Mucosa of gallbladder (tissue), 1 donor: Measurements from ENCODE around the gene VKORC1L1. TPM values are rescaled to one million over a fixed set of nuclear protein-coding genes. Genes with fewer than 3 reads are reported as not detected.
"Not testable (repeated sequence)": the region's sequence is repeated elsewhere in the genome, so short reads cannot be mapped to it uniquely, and the experiment has no call there.

ENCODE experiments used
- DNase-seq: peaks from one replicate; pipeline ENCODE4 v3.0.0-alpha.2; 2020; ENCODE audit warnings: low spot score
- total RNA-seq: library from RNA; stranded (reverse); gene quantifications from one replicate; pipeline ENCODE4 v1.2.1, GENCODE V29; 2021
- donor health status: DM: no; HTN: no; CAD: no.

Gene VKORC1L1
- total RNA-seq, 1 donor from 2014 or later, result 19.6 TPM

DNA sequence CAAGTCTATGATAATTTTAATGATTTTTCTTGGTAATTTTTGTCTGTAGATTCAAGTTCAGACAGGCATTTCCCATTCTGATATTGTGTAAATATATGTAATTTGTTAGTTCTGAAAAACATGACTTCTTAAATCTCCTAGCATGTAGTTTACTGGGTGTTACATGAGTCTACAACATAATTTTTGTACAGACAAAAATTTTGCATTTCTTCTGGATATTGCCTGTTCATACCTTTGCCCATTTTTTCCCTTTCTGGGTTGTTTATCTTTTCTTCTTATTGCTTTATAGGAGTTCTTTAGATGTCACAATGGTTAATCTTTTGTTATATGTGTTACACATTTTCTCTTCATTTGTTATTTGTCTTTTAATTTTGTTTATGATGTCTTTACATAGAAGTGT, 12.1 kb downstream of the VKORC1L1 start:
- DNase-seq, result not testable (repeated sequence)

DNA sequence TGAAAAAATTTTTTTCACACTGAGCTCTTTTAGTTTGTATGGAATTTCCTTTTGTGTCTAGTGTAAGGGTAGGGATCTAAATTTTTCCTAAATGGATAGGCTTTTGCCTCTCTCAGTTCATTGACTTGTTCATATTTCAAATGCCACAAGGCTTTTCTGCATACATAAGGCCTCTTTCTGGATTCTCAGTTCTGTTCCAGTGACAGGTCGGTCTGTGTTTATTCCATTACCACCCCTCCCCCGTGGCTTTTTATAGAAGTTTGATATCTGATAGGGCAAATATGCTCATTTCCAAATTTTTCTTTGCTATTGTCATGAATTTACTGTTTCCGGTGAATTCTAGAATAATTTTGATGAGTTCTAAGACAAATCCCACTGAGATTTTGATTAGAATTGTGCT, 12.7 kb downstream of the VKORC1L1 start:
- not testable (repeated sequence) for DNase-seq

DNA sequence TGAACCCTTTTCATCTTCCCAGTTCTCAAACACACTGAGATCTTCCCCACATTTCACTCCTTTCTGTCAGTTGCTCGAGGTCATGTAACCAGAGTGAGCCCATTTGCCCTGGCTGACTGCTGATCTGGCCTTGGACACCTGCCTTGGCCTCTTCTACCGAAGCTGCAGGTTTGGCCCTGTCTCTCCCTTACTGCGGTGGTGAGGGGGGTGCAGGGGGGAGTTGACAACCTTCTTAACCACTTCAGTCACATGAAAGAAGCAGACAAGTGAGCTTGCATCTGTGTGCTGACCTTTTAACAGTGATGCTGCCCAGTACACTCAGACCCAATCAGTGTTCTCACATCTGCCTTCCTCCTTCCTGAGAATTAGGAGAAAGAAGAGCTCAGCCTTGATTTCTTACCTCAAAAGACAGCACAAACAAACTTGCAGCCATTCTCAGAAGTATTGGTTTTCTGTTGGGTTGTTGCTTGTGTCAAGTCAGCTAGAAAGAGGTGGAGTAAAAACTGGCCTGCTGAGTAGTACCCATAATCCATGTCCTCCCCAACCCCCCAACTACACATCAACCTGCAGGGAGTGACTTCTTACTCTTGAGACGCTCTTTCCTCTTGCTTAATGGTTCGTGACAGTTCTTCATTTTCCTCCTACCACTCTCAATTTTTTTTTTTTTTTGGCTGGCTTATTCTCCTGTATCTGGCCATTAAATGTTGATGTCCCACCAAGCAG, 15.7 kb downstream of the VKORC1L1 start:
- not testable (repeated sequence) for DNase-seq

DNA sequence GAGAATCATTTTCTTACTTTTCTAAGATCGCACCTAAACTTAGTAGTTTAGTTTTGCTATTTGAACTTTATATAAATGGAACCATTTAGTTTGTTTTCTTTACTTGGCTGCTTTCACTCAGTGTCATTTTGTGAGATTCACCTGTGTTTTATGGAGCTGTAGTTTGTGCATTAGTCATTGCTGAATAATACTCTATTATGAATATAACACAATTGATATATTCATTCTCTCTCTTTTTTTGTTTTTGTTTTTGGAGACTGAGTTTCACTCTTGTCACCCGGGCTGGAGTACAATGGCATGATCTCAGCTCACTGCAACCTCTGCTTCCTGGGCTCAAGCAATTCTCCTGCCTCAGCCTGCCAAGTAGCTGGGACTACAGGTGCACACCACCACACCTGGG, 16.8 kb downstream of the VKORC1L1 start:
- DNase-seq, result not testable (repeated sequence)

DNA sequence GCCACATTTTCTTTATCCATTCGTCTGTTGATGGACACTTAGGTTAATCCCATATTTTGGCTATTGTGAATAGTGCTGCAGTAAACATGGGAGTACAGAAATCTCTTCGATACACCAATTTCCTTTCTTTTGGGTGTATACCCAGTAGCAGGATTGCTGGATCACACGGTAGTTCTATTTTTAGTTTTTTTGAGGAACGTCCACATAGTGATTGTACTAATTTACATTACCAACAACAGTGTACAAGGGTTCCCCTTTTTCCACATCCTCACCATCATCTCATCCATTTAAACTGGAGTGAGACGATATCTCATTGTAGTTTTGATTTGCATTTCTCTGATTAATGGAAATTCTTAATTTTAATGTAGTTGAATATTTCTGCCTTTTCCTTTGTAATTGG, 19.3 kb downstream of the VKORC1L1 start:
- no peak for DNase-seq

DNA sequence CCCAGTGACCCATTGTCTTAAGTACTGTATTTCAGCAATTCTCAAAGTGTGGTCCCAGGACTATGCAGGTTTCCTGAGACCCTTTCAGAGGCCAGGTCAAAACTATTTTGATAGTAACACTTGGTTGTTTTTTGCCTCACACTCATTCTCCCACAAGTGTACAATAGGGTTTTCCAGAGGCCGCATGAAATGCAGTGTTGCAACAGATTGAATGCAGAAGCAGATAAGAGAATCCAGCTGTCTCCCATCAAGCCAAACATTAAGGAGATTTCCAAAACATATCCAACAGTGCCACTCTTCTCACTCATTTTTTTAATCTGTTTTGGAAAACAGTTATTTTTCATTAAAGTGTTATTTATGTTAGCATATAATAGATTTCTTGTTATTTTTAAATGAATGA, 20.0 kb downstream of the VKORC1L1 start:
- no peak for DNase-seq

DNA sequence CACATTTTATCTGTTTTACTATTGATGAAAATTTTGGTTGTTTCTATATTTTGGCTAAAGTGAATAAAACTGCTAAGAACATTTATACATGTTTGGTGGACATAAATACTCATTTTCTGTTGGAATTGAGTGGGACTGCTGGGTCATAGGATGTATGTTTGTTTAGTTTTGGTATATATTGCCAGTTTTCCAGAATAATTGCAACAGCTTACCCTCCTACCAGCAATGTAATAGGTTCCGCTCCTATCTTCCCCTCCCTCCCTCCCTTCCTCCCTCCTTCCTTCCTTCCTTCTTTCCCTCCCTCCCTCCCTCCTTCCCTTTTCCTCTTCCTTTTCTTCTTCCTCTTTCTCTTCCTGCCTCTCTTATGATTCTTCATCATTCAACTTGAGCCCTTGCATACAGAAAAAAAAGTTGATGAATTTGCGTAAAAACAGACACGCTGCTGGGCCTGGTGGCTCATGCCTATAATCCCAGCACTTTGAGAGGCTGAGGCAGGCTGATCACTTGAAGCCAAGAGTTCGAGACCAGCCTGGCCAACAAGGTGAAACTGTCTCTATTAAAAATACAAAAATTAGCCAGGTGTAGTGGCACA, 23.5 kb downstream of the VKORC1L1 start:
- no peak for DNase-seq

DNA sequence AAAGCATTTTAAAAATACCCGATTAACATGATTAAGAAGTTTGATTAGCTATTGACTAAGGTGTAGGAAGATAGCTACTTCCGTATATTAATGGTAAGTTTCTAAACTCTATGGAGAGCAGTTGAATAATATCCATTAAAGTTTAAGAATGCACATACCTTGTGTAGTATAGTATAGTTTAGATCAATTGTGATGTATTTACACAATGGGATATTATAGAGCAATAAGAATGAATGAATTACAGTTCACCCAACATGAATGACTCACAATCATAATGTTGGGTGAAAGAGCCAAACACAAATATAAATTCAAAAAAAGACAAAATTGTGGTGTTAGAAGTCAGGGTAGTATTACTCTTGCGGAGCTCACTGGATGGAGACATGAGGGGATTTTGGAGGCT, 24.4 kb downstream of the VKORC1L1 start:
- not testable (repeated sequence) for DNase-seq

DNA sequence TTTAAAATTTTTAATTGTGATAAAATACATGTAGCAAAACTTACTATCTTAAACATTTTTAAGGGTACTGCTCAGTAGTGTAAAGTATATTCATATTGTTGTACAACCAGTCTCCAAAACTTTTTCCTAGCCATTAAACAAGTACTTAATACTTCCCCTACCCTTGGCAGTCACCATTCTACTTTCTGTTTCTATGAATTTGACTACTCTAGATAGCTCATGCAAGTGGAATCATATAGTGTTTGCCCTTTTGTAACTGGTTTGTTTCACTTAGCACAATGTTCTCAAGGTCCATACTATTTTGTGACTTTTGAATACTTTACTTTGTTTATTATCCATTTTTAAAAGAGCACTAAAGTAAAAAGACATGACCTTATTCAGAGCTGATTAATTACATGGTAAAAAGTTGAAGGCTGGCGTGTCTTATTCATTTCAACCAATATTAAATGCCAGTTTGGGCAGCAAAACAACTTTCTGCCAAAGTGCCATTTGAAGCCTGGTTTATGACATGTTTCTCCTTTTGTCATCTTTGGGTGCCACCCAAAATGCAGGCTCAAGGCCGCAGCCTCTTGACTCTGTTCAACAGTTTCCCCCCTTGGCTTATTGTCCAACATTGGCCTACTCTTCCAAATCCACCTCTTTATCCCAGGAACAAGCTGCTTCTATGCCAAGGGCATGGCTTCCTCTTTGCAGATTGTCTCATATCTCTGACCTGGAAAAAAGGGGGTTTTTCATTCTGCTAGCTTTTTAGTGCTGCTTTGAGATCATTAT, 26.0 kb downstream of the VKORC1L1 start:
- not testable (repeated sequence) for DNase-seq

DNA sequence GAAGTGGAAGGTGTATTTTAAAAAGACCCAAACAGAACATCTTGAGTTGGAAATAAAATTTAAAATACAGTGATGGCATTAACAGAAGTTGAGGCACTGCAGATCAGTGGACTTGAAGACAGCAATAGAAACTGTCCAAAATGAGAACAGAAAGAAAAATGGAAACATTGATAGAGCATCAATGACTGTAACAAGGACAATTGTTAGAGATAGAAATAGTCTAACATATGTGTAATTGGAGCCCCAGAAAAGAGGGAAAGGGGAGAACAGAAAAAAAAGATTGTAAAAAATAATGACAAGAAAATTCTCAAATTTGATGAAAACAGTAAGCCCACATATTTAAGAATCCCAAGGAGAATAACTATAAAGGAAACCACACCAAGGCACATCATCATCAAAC, 29.4 kb downstream of the VKORC1L1 start:
- DNase-seq, result no peak

DNA sequence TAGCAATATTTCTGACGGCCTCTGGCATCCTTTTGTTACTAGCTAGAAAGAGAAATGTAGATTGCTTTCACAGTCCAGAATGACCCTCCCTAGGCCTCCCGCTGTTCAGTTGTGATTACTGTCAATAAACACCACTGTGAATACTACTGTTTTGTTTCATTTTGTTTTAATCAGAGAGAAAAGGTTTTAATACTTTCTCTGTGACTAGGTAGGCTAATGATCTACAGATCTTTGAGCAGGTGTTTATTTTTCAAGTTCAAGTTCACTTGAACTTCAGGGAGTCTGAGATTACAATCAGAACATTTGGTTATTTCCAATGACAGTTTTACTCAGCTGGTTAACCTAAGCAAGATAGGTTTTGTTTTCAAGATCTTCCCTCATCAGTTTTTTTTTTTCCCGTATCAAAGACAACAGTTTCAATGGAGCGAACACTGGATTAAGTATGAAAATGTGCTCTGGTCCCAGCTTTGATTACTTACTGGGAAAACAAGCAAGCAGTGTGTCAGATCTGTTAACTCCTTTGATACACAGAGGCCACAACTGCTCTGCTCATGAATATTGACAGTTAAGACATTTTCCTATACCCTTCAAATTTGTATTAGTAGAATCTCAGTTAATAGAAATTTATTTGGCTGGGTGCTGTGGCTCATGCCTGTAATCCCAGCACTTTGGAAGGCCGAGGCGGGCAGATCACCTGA, 34.8 kb downstream of the VKORC1L1 start:
- DNase-seq, result no peak

DNA sequence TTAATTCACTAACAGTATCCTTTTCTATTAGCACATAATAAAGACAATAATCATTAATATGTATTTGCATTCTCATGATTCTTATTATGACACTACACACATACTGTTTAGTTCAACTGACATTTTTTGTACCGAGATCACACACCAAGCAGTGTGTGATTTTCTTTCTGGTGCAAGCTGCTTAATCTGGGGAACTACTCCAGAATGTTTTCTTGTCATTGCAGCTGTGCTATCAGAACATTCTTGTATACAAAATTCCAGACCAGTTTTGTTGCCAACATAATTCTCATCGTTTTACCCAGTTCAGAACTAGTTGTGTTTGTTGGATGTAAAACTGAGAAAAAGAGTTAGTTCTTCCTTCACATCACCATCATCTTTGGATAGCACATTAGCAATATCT, 37.4 kb downstream of the VKORC1L1 start:
- DNase-seq, result no peak

DNA sequence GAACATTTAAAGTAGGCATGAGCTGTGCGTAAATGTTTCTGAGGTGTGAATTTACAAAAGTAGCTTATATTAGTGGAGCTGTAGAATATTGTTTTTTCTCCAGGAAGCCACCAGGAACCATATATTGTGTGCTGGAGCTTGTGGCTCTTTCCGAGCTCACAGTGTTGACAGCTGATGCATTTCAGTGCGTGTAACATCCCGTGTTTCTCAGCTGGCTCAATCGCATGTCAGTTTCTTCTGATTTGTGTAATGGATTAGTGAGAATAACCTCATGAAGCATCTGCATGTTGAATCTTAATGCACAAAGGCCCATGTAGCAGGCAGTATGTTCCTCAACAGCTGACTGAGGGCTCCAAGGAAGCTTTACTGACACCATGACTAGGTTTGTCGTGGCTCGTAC, 39.4 kb downstream of the VKORC1L1 start:
- no peak for DNase-seq

DNA sequence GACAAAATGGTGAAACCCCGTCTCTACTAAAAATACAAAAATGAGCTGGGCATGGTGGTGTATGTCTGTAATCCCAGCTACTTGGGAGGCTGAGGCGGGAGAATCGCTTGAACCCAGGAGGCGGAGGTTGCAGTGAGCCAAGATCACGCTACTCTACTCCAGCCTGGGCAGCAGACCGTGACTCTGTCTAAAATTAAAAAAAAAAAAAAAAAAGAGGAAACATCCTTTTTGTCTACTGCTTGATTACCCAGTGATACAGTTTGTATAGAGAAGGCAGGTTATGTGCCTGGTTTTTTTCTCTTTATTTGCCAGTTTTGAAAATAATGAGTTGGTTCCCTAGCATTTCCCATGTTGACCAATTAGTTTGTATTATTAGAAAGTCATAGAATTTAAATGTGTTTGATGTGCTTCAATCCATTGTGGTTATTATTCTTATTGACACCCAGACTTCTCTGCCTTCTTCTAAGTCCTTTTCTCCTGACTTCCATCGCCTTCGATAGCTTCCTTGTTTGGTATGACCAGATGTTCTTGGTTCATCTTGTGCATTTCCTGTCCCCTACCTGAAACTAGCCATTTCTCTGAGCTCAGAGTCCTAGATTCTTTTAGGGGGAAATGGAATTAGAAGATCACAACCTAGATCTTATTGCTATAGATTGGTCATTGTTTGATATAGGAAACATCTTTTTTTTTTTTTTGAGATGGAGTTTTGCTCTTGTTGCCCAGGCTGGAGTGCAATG, 43.2 kb downstream of the VKORC1L1 start:
- DNase-seq, result no peak

DNA sequence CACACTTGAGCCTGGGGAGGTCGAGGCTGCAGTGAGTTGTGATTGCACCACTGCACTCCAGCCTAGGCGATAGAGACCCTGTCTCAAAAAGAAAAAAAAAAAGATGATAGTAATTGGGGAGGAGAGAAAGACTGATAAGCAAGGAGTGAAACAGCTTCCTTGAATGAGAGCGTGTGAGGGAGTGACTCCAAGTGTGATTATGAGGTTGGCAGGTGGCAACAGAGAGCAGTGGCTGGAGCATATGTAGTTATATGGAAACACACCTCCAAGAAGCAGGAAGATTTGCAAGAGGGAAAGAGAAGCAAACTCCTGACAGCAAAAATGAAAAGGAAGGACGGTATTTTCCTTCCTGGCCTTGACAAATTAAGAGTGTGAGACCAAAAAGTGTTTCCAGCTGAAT, 50.4 kb downstream of the VKORC1L1 start:
- DNase-seq, result no peak

DNA sequence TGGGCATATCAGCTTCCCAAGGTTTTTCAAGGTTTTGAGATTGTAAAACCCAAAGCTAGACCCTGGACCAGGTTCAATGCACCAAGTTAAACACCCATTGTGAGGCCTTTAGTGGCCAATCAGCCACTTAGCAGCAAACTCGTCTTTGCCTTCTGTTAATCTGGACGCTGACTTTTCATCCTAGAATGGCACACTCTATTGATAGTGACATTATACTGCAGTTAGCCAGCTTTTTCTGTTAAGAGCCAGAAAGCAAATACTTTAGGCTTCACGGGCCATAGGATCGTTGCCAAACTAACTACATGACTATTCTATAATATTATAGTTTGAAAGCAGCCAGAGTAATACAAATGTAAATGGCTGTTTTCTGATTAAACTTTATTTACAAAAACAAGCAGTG, 51.3 kb downstream of the VKORC1L1 start:
- DNase-seq, result no peak

DNA sequence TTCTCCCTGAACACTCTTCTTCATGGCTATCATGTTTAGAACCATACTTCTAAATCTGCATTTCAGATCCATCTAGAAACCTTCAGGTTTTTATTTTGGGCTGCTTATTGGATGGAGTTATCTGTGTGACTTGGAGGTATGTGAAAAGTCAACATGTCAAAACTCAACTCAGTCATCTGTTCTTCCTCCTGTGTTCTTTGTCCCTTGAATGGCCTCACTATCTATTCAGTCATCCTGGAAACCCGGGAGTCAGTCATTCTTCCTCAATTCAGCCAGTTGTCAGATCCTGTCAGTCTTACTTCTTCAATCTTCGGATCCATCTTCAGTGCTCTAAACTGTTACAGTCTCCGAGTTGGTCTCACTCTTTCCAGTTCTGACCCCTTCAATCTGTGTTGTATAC, 52.2 kb downstream of the VKORC1L1 start:
- DNase-seq, result no peak

DNA sequence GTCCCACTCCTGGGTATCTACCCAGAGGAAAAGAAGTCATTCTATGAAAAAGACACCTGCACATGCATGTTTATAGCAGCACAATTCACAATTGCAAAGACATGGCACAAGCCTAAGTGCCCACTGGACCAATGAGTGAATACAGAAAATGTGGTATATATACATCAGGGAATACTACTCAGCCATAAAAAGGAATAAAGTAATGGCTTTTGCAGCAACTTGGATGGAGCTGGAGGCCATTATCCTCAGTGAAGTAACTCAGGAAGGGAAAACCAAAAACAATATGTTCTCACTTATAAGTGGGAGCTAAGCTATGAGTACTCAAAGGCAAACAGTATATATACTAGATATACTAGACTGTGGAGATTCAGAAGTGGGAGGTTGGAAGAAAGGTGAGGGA, 53.7 kb downstream of the VKORC1L1 start:
- DNase-seq, result no peak

DNA sequence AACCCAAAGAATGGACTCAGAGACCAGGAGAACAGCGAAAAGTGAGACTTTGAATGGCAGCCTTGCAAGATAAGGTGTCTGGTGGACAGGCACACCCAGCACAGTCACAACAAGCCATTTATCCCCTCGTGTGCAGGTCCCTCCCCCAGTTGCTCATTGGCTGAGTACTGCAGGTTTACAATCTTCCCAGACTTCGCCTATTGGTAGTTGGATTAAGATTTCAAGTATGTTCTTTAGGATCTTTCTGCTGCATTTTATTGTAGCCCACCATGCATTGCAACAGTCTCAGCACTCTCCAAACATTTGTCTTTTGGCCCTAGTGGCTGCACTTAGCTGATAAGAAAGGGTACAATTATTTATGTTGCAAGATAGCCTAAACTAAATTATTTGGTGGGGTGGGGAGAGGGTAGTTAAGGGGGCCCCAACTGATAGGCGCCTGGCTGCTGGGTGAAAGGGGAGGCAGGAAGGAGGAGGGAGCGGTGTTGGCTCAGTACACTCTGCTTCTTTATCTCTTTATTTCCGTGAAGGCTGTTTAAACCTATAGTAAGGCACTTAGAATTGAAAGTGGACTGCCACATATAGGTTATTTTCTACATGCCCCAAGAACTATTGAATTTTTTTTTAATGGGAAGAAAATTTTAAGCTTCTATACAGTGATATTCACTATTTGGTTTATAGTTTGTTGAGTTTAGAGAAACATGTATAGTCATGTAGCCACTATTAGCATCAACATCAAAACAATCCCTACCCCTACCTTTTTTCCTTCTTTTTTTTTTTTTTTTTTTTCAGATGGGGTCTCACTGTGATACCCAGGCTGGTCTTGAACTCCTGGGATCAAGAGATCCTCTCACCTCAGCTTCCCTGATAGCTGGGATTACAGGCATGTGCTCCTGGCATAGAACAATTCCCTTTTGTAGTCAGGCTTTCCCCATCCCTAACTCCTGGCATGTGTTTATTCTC, 54.9 kb downstream of the VKORC1L1 start:
- no peak for DNase-seq

DNA sequence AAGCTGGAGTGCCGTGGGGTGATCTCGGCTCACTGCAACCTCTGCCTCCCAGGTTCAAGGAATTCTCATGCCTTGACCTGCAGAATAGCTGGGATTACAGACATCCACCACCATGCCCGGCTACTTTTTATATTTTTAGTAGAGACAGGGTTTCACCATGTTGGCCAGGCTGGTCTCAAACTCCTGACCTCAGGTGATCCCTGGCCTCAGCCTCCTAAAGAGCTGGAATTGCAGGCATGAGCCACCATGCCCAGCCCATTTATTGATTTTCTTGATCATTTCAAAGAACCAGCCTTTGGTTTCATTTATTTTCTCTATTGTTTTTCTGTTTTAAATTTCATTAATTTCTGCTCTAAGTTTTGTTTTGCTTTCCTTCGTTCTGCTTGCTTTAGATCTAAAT, 58.8 kb downstream of the VKORC1L1 start:
- DNase-seq, result no peak
